A673 (cell line): ENCODE data around the gene ADAMTS10. TPM values are rescaled to one million over a fixed set of nuclear protein-coding genes. Genes with fewer than 3 reads are reported as not detected.

ENCODE experiments used
- BruUV-seq: library from RNA; stranded (reverse); fragments of 400-500 nt; replicated peaks from 2 replicates; lab custom pipeline; 2021; lab: Mats Ljungman, UMichigan
- CTCF ChIA-PET: fragments of 300-600 bp; sonication (Branson Sonifier 250); formaldehyde crosslinking; loops from one replicate; lab custom pipeline; 2022; ENCODE audit warnings: antibody characterized with exemption; lab: Charles Lee
- POLR2A ChIA-PET: fragments of 300-600 bp; sonication (Branson Sonifier 250); formaldehyde crosslinking; loops from one replicate; lab custom pipeline; 2022; ENCODE audit warnings: antibody characterized with exemption; ENCODE audit not compliant: low non-redundant PET; lab: Charles Lee
- DNase-seq: peaks from one replicate; pipeline ENCODE4 v3.0.0-alpha.2; 2015; ENCODE audit warnings: low spot score
- H3K27ac ChIP-seq: fragments of 200-600 bp; sonication (generic); 2 replicates; pipeline ENCODE4 v1.5.1; 2016; ENCODE audit warnings: mixed run types, low read depth, mild to moderate bottlenecking, mixed read lengths, antibody characterized with exemption, low read length; ENCODE audit not compliant: poor library complexity, severe bottlenecking
- H3K27me3 ChIP-seq: fragments of 200-600 bp; sonication (generic); replicated peaks from 2 replicates; pipeline ENCODE4 v1.6.1; 2017; ENCODE audit warnings: mixed run types, low read depth, mild to moderate bottlenecking, mixed read lengths, antibody characterized with exemption, low read length; ENCODE audit not compliant: insufficient read depth, poor library complexity
- H3K36me3 ChIP-seq: fragments of 200-600 bp; sonication (generic); 2 replicates; pipeline ENCODE4 v1.6.1; 2016; ENCODE audit warnings: mixed run types, mild to moderate bottlenecking, mixed read lengths, antibody characterized with exemption, low read length; ENCODE audit not compliant: insufficient read depth, poor library complexity, severe bottlenecking
- H3K4me1 ChIP-seq: fragments of 200-600 bp; sonication (generic); 2 replicates; pipeline ENCODE4 v1.6.1; 2017; ENCODE audit warnings: mixed run types, mild to moderate bottlenecking, mixed read lengths, antibody characterized with exemption, low read length; ENCODE audit not compliant: insufficient read depth, poor library complexity, severe bottlenecking
- H3K4me3 ChIP-seq: fragments of 200-600 bp; sonication (generic); 2 replicates; pipeline ENCODE4 v1.5.1; 2016; ENCODE audit warnings: low read depth, mixed run types, mild to moderate bottlenecking, mixed read lengths, low read length; ENCODE audit not compliant: poor library complexity, severe bottlenecking
- H3K9me3 ChIP-seq: fragments of 200-600 bp; sonication (generic); 2 replicates; pipeline ENCODE4 v1.6.1; 2016; ENCODE audit warnings: mixed run types, low read depth, mild to moderate bottlenecking, mixed read lengths, antibody characterized with exemption, low read length; ENCODE audit not compliant: poor library complexity, severe bottlenecking
- EZH2 ChIP-seq: fragments of 200-600 bp; sonication (generic); IDR thresholded peaks from 2 replicates; pipeline ENCODE4 v1.6.1; 2017; ENCODE audit warnings: borderline replicate concordance, low read depth, mild to moderate bottlenecking, mixed read lengths, antibody characterized with exemption, low read length; ENCODE audit not compliant: poor library complexity, severe bottlenecking
- intact Hi-C: fragments of 100-400 bp; cut with micrococcal nuclease; formaldehyde crosslinking; loops from one replicate; pipeline ENCODE4 v1.10.0; 2022; ENCODE audit not compliant: unreplicated experiment
- total RNA-seq: library from RNA; stranded (reverse); gene quantifications from 2 replicates; pipeline ENCODE4 v1.2.3, GENCODE V29; 2021
- TF ChIP-seq, protein P1 (sequence below): fragments of 300-800, 200-600 bp; sonication (generic); conservative IDR thresholded peaks from 2 replicates; pipeline ENCODE4 v1.5.1; 2017; ENCODE audit warnings: low read depth, mild to moderate bottlenecking, antibody characterized with exemption, low read length, moderate library complexity, mixed read lengths

The ADAMTS10 gene
- total RNA-seq, 1 experiment from 2014 or later, result 29.5 TPM

DNA sequence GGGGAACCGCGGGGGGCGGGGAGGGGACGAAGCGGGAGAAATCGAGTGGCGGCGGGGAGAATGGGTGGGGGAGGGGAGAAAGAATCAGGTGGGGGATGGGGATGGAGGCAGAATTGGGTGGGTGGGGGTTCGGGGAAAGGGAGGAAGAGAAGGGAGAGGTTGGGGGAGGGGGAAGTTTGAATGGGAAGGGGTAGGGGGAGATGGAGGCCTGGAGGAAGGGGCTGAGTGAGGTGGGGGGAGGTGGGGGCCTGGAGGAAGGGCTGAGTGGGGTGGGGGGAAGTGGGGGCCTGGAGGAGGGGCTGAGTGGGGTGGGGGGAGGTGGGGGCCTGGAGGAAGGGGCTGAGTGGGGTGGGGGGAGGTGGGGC lies 403 bp upstream of the ADAMTS10 start:
- no peak for TF ChIP-seq EZH2
- TF ChIP-seq, protein P1, sequence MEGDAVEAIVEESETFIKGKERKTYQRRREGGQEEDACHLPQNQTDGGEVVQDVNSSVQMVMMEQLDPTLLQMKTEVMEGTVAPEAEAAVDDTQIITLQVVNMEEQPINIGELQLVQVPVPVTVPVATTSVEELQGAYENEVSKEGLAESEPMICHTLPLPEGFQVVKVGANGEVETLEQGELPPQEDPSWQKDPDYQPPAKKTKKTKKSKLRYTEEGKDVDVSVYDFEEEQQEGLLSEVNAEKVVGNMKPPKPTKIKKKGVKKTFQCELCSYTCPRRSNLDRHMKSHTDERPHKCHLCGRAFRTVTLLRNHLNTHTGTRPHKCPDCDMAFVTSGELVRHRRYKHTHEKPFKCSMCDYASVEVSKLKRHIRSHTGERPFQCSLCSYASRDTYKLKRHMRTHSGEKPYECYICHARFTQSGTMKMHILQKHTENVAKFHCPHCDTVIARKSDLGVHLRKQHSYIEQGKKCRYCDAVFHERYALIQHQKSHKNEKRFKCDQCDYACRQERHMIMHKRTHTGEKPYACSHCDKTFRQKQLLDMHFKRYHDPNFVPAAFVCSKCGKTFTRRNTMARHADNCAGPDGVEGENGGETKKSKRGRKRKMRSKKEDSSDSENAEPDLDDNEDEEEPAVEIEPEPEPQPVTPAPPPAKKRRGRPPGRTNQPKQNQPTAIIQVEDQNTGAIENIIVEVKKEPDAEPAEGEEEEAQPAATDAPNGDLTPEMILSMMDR, result no peak
- Histone ChIP-seq H3K4me3 (peak overlapping the region; percentile 60), H3K36me3 (no peaks in the 10 kb centered on the region), H3K9me3 (no peaks in the 10 kb centered on the region), H3K27me3 (no peaks in the 10 kb centered on the region), H3K4me1 (peaks cover 16% of the 10 kb centered on the region), H3K27ac (peak overlapping the region; percentile 75)
- intact Hi-C loops, result no loop called here
- no peak for DNase-seq
- POLR2A ChIA-PET, result no interaction called here
- no TSS peak for BruUV-seq
- CTCF ChIA-PET, result no interaction called here

DNA sequence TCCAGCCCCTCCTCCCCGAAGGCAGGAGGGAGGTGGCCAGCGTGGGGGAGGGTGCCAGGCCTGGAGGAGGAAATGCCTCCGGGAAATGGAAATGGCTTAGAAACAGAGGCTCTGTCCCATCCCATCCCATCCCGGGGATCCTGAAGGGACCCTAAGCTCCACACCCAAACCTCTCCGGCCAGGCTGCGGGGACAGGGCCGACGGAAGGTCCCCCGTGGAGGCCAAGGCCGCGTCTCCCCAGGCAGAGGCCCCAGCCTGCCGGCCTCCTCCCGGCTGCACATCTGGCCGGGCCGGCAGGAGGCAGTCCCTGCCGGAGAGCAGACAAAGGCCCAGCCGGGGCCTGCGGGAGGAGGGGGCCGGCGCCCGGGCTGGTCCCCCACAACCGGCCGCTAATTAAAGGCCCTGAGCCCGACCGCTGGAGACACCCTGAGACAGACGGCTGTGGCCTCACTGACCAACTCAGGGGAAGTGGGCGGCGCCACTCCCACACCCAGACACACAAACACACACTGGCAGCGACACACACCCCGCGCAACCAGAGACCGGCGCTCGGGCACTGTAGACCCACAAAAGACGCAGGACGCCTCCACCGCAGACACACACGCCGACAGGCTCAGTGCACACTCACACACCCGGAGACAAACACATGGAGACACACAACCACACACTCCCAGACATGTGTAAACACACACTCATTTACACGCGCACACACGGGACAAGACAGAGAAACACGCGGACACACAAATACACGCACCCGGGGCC lies 1.1 kb downstream of the ADAMTS10 start:
- POLR2A ChIA-PET, result no interaction called here
- peak; percentile 70 for DNase-seq
- peak overlapping the region; percentile 75 for H3K27ac ChIP-seq
- intact Hi-C loops, result no loop called here
- peak overlapping the region; percentile 60 for H3K4me3 ChIP-seq
- H3K27me3 ChIP-seq, result no peaks in the 10 kb centered on the region
- CTCF ChIA-PET, result no interaction called here
- peaks cover 7% of the 10 kb centered on the region for H3K36me3 ChIP-seq
- peaks cover 5% of the 10 kb centered on the region for H3K9me3 ChIP-seq
- BruUV-seq, result no TSS peak
- peaks cover 16% of the 10 kb centered on the region for H3K4me1 ChIP-seq
- TF ChIP-seq, protein P1, result peak; percentile 43; the same call in 1 of the 2 replicates
- no peak for TF ChIP-seq EZH2

DNA sequence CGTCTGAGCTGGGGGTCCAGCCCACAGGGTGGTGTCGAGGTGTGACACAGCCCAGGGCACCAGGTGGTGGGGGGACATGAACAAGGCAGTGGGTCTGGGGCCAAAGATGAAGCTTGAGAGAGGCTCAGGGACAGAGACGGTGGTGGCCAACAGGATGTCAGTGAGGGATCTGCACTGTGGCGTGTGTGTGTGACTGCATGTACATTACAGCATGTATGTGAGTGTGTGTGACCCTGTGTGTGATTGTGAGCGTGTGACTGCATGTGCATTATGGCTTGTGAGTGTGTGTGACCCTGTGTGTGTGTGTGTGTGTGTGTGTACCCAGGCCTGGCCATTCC lies 1.6 kb downstream of the ADAMTS10 start:
- intact Hi-C loops, result no loop called here
- TF ChIP-seq, protein P1, result no peak
- no peak for TF ChIP-seq EZH2
- Histone ChIP-seq H3K4me3 (peak overlapping the region; percentile 60), H3K27me3 (no peaks in the 10 kb centered on the region), H3K36me3 (peaks cover 10% of the 10 kb centered on the region), H3K4me1 (peaks cover 16% of the 10 kb centered on the region), H3K9me3 (peaks cover 6% of the 10 kb centered on the region), H3K27ac (peak overlapping the region; percentile 75)
- ChIA-PET CTCF (no interaction called here), POLR2A (no interaction called here)
- DNase-seq, result no peak
- BruUV-seq, result no TSS peak
